NCI-H82 treated with DMSO at 0.1 percent for 48 hours (cell line): Measurements from ENCODE around the gene IGFBP2.

Source experiments
- DNase-seq: peaks from one replicate; lab custom pipeline; 2025; ENCODE audit not compliant: unreplicated experiment; lab: John Stamatoyannopoulos, UW

IGFBP2 gene

GRCh38 chr2:216680951-216681629 is 47.9 kb downstream of the IGFBP2 start:
- DNase-seq = no peak

GRCh38 chr2:216681683-216682082 is 48.5 kb downstream of the IGFBP2 start:
- no peak for DNase-seq

- no peak for DNase-seq
These were observed 50.6 kb downstream of the IGFBP2 start for GRCh38 chr2:216683846-216684245.

- DNase-seq = no peak
These were observed 52.2 kb downstream of the IGFBP2 start for GRCh38 chr2:216685327-216685875.

GRCh38 chr2:216687111-216687510 is 53.9 kb downstream of the IGFBP2 start:
- DNase-seq = no peak

GRCh38 chr2:216687646-216688045 is 54.4 kb downstream of the IGFBP2 start:
- DNase-seq = peak; percentile 25

GRCh38 chr2:216688731-216689340 is 55.6 kb downstream of the IGFBP2 start:
- no peak for DNase-seq

GRCh38 chr2:216689397-216689796 is 56.2 kb downstream of the IGFBP2 start:
- no peak for DNase-seq

GRCh38 chr2:216690456-216690852 is 57.2 kb downstream of the IGFBP2 start:
- DNase-seq = no peak

GRCh38 chr2:216690853-216691741 is 57.9 kb downstream of the IGFBP2 start:
- peak; percentile 50 for DNase-seq

GRCh38 chr2:216692636-216693413 is 59.6 kb downstream of the IGFBP2 start:
- DNase-seq = peak; percentile 94

- DNase-seq = no peak
These were observed 60.3 kb downstream of the IGFBP2 start for GRCh38 chr2:216693414-216694080.

GRCh38 chr2:216694082-216694825 is 61.0 kb downstream of the IGFBP2 start:
- DNase-seq = peak; percentile 55

- DNase-seq = no peak
These were observed 61.6 kb downstream of the IGFBP2 start for GRCh38 chr2:216694826-216695217.

GRCh38 chr2:216695401-216695821 is 62.2 kb downstream of the IGFBP2 start, which contains the start of gene IGFBP5:
Gene IGFBP5 (minus strand): TSS chr2:216695549. CDS start chr2:216694775, 774 bp downstream.
- peak; percentile 74 for DNase-seq

GRCh38 chr2:216696321-216696720 is 63.1 kb downstream of the IGFBP2 start:
- DNase-seq = no peak

- peak; percentile 56 for DNase-seq
These were observed 63.7 kb downstream of the IGFBP2 start for GRCh38 chr2:216696751-216697560.

GRCh38 chr2:216698293-216698692 is 65.1 kb downstream of the IGFBP2 start:
- DNase-seq = no peak
